ENCODE data around the gene EYA2. TPM values are rescaled to one million over a fixed set of nuclear protein-coding genes. Genes with fewer than 3 reads are reported as not detected.

EYA2 gene
- total RNA-seq, 1 donor from 2014 or later, result 1.8 TPM

DNA sequence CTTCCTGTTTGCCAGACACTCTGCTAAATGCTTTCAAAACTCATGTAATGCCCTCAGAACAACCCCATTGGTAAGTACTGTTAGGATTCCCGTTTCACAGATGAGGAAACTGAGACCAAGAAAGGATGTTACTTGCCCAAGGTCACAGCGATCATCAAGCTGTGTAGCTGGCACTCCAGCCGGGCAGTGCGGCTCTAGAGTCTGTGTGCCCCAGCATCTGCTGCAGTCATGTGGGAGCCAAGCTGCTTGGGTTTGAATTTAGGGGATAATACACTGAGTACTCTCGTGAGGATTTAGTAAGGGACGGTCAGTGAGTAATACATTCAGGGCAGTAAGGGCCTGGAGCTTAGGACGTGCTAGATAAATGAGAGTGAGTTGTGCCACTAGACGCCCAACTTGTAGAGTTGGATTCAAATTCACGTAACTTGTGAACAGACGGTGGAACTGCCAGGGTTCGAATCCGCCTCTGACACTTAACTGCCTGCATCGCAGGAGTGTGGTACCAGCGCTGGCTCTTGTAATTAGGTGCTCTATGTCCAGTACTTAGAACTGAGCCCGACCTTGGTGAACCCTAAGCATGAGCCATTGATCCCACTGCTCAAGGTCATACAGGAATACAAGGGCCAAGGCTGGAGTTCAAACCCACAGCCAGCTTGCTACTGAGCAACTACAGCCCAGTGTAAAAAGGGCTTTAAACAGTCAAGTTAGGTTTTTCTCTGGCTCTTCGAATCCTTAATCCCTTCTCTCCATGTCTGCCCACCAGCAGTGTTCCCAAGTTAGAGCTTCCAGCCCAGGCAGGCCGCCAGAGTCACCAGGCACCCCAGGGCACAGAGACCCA is 70.2 kb downstream of the EYA2 start:
- H3K4me3 Mint-ChIP-seq, result no peak overlapping the region
- no peaks in the 10 kb centered on the region for H3K36me3 ChIP-seq
- H3K27ac Mint-ChIP-seq, result no peak overlapping the region

GRCh38 chr20:46965477-46965876 is 70.8 kb downstream of the EYA2 start:
- Mint-ChIP-seq H3K36me3 (no peaks in the 10 kb centered on the region), H3K27ac (peak overlapping the region; percentile 9)

More for the DNA sequence above, 70.2 kb downstream of the EYA2 start:
- Mint-ChIP-seq H3K36me3 (no peaks in the 10 kb centered on the region), H3K4me1 (peaks cover 20% of the 10 kb centered on the region), H3K9me3 (no peaks in the 10 kb centered on the region), H3K27me3 (ENCODE audit: insufficient read depth, low read depth) (peaks cover 9% of the 10 kb centered on the region)
- H3K4me1 ChIP-seq, result peaks cover 8% of the 10 kb centered on the region
- no peak overlapping the region for H3K4me2 ChIP-seq
- H3K27me3 ChIP-seq, result no peaks in the 10 kb centered on the region
- H2AFZ ChIP-seq (replicated peaks), result no peak overlapping the region
- no peak overlapping the region for H3K4me3 ChIP-seq
- H3K9ac ChIP-seq, result no peak overlapping the region
- H3K9me3 ChIP-seq (ENCODE audit: low read depth), result no peaks in the 10 kb centered on the region
- H3K79me2 ChIP-seq (ENCODE audit: low read depth), result no peaks in the 10 kb centered on the region
- no peak for DNase-seq (ENCODE audit: low spot score)
- TF ChIP-seq EZH2 (IDR thresholded peaks at IDR 0.05) (no peak), EZH2phosphoT487 (IDR thresholded peaks at IDR 0.05) (no peak), CTCF (IDR thresholded peaks at IDR 0.05) (no peak)
- no peaks in the 10 kb centered on the region for H3F3A ChIP-seq (ENCODE audit: low read depth)
- no peaks in the 10 kb centered on the region for H4K20me1 ChIP-seq (ENCODE audit: low read depth)
- no peak overlapping the region for H3K27ac ChIP-seq

DNA sequence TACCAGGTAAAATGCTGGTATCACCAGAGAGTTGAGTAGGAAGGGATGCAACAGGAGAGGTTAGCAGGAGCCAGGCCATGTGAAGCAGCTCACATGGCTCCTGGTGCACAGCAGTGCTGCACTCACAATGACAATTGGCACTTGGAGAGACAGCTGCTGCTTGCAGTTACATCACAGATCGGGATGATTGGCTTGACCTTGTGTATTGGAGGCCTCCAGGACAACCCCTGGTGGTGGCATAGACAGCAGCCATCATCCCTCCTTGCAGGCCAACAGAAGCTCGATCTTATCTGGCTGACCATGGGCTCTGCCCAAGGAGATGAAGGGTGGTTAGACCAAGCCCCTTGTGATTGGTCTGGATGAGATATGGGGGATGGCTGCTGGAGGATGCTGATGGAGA is 73.0 kb downstream of the EYA2 start:
- Histone ChIP-seq H3K27ac (no peak overlapping the region), H3F3A (ENCODE audit: low read depth) (no peaks in the 10 kb centered on the region), H4K20me1 (ENCODE audit: low read depth) (no peaks in the 10 kb centered on the region), H3K79me2 (ENCODE audit: low read depth) (no peaks in the 10 kb centered on the region), H3K4me1 (peaks cover 4% of the 10 kb centered on the region), H2AFZ (replicated peaks) (no peak overlapping the region), H3K27me3 (no peaks in the 10 kb centered on the region), H3K9ac (no peak overlapping the region), H3K36me3 (no peaks in the 10 kb centered on the region), H3K4me2 (no peak overlapping the region), H3K9me3 (ENCODE audit: low read depth) (no peaks in the 10 kb centered on the region), H3K4me3 (no peak overlapping the region)
- TF ChIP-seq CTCF (IDR thresholded peaks at IDR 0.05), result no peak
- no peaks in the 10 kb centered on the region for H3K36me3 Mint-ChIP-seq
- H3K9me3 Mint-ChIP-seq, result no peaks in the 10 kb centered on the region
- no peak overlapping the region for H3K27ac Mint-ChIP-seq
- peaks cover 9% of the 10 kb centered on the region for H3K27me3 Mint-ChIP-seq (ENCODE audit: insufficient read depth, low read depth)
- no peak overlapping the region for H3K4me3 Mint-ChIP-seq
- no peak for DNase-seq (ENCODE audit: low spot score)
- peaks cover 20% of the 10 kb centered on the region for H3K4me1 Mint-ChIP-seq

More at GRCh38 chr20:46965477-46965876, 70.8 kb downstream of the EYA2 start:
- no peak for TF ChIP-seq EZH2 (IDR thresholded peaks at IDR 0.05)
- TF ChIP-seq EZH2phosphoT487 (IDR thresholded peaks at IDR 0.05), result no peak
- TF ChIP-seq CTCF (IDR thresholded peaks at IDR 0.05), result no peak
- Histone ChIP-seq H3K27me3 (no peaks in the 10 kb centered on the region), H3K9me3 (ENCODE audit: low read depth) (no peaks in the 10 kb centered on the region), H3K4me1 (peaks cover 6% of the 10 kb centered on the region), H3K4me3 (no peak overlapping the region), H2AFZ (replicated peaks) (no peak overlapping the region), H3F3A (ENCODE audit: low read depth) (no peaks in the 10 kb centered on the region), H4K20me1 (ENCODE audit: low read depth) (no peaks in the 10 kb centered on the region), H3K4me2 (no peak overlapping the region), H3K9ac (no peak overlapping the region), H3K79me2 (ENCODE audit: low read depth) (no peaks in the 10 kb centered on the region), H3K27ac (no peak overlapping the region), H3K36me3 (no peaks in the 10 kb centered on the region)
- H3K9me3 Mint-ChIP-seq, result no peaks in the 10 kb centered on the region
- H3K4me3 Mint-ChIP-seq, result no peak overlapping the region
- H3K27me3 Mint-ChIP-seq (ENCODE audit: insufficient read depth, low read depth), result peaks cover 9% of the 10 kb centered on the region
- no peak for DNase-seq (ENCODE audit: low spot score)
- H3K4me1 Mint-ChIP-seq, result peaks cover 15% of the 10 kb centered on the region
